ENCODE data around the gene CHPF. TPM values are rescaled to one million over a fixed set of nuclear protein-coding genes. Genes with fewer than 3 reads are reported as not detected.

CHPF gene
- total and polyA plus RNA-seq, 4 donors = 26.5 to 135 (median 58.2) TPM

DNA sequence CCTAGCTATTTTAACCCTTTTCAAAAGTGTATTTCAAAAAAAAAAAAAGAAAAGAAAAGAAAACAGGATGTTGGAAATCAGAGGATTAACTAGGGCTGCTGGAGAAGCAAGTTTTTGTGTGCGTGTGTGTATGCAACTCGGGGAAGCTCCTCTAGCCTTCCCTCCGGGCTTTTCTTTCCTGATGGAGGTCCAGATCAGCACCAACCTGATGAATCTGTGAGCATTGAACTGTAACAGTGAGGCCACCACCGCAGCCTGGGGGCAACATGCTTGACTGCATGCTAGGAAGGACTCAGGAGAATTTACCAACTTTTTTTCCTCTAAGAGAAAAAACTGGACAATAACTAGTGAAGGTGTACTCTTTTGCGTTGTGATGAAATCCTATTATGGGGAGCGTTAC is 25.4 kb upstream of the CHPF start:
- Histone ChIP-seq H3K4me1 (ENCODE audit: control insufficient read depth in 4 of 4, insufficient read depth in 4 of 4, low read length in 3 of 4) (peaks cover 4 to 15% (median 6%) of the 10 kb centered on the region in 4 donors), H3K9ac (ENCODE audit: low read depth in 1 of 2, low read length in 2 of 2) (no peak overlapping the region), H3K4me3 (ENCODE audit: low read depth in 1 of 3, low read length in 3 of 3) (no peak overlapping the region), H3K27me3 (ENCODE audit: control insufficient read depth in 4 of 4, insufficient read depth in 4 of 4, low read length in 3 of 4) (no peaks in the 10 kb centered on the region), H3K27ac (ENCODE audit: low read depth in 1 of 2, low read length in 2 of 2) (no peak overlapping the region), H3K36me3 (ENCODE audit: control insufficient read depth in 4 of 4, insufficient read depth in 3 of 4, low read depth in 1 of 4, low read length in 3 of 4) (peaks cover 0 to 6% (median 3%) of the 10 kb centered on the region in 4 donors), H3K9me3 (ENCODE audit: control insufficient read depth in 4 of 4, low read length in 3 of 4) (no peaks in the 10 kb centered on the region)
- no peak for DNase-seq (ENCODE audit: low spot score)
- no peak for TF ChIP-seq YY1 (IDR thresholded peaks at IDR 0.05)
- no peak for TF ChIP-seq RAD21 (IDR thresholded peaks at IDR 0.05)
- TF ChIP-seq HNF4G (IDR thresholded peaks at IDR 0.05) = no peak
- TF ChIP-seq SP1 (IDR thresholded peaks at IDR 0.05) = no peak
- no peak for TF ChIP-seq NR2F2 (IDR thresholded peaks at IDR 0.05)
- TF ChIP-seq HNF4A (conservative IDR thresholded peaks at IDR 0.05) = no peak
- no peak for TF ChIP-seq FOXA2 (IDR thresholded peaks at IDR 0.05)
- no peak for TF ChIP-seq EGR1 (IDR thresholded peaks at IDR 0.05; ENCODE audit: low read depth in 2 of 2)
- TF ChIP-seq JUND (IDR thresholded peaks at IDR 0.05) = no peak
- TF ChIP-seq, protein P1, sequence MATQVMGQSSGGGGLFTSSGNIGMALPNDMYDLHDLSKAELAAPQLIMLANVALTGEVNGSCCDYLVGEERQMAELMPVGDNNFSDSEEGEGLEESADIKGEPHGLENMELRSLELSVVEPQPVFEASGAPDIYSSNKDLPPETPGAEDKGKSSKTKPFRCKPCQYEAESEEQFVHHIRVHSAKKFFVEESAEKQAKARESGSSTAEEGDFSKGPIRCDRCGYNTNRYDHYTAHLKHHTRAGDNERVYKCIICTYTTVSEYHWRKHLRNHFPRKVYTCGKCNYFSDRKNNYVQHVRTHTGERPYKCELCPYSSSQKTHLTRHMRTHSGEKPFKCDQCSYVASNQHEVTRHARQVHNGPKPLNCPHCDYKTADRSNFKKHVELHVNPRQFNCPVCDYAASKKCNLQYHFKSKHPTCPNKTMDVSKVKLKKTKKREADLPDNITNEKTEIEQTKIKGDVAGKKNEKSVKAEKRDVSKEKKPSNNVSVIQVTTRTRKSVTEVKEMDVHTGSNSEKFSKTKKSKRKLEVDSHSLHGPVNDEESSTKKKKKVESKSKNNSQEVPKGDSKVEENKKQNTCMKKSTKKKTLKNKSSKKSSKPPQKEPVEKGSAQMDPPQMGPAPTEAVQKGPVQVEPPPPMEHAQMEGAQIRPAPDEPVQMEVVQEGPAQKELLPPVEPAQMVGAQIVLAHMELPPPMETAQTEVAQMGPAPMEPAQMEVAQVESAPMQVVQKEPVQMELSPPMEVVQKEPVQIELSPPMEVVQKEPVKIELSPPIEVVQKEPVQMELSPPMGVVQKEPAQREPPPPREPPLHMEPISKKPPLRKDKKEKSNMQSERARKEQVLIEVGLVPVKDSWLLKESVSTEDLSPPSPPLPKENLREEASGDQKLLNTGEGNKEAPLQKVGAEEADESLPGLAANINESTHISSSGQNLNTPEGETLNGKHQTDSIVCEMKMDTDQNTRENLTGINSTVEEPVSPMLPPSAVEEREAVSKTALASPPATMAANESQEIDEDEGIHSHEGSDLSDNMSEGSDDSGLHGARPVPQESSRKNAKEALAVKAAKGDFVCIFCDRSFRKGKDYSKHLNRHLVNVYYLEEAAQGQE (IDR thresholded peaks at IDR 0.05) = no peak
- TF ChIP-seq TAF1 (conservative IDR thresholded peaks at IDR 0.05) = no peak
- TF ChIP-seq, protein P2, sequence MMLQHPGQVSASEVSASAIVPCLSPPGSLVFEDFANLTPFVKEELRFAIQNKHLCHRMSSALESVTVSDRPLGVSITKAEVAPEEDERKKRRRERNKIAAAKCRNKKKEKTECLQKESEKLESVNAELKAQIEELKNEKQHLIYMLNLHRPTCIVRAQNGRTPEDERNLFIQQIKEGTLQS (IDR thresholded peaks at IDR 0.05) = no peak
- TF ChIP-seq, protein P3, sequence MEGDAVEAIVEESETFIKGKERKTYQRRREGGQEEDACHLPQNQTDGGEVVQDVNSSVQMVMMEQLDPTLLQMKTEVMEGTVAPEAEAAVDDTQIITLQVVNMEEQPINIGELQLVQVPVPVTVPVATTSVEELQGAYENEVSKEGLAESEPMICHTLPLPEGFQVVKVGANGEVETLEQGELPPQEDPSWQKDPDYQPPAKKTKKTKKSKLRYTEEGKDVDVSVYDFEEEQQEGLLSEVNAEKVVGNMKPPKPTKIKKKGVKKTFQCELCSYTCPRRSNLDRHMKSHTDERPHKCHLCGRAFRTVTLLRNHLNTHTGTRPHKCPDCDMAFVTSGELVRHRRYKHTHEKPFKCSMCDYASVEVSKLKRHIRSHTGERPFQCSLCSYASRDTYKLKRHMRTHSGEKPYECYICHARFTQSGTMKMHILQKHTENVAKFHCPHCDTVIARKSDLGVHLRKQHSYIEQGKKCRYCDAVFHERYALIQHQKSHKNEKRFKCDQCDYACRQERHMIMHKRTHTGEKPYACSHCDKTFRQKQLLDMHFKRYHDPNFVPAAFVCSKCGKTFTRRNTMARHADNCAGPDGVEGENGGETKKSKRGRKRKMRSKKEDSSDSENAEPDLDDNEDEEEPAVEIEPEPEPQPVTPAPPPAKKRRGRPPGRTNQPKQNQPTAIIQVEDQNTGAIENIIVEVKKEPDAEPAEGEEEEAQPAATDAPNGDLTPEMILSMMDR (IDR thresholded peaks at IDR 0.05; ENCODE audit: low read depth, low read length, missing input control) = no peak
- WGBS = 96% methylated on average over 6 of the region's 6 CpGs

DNA sequence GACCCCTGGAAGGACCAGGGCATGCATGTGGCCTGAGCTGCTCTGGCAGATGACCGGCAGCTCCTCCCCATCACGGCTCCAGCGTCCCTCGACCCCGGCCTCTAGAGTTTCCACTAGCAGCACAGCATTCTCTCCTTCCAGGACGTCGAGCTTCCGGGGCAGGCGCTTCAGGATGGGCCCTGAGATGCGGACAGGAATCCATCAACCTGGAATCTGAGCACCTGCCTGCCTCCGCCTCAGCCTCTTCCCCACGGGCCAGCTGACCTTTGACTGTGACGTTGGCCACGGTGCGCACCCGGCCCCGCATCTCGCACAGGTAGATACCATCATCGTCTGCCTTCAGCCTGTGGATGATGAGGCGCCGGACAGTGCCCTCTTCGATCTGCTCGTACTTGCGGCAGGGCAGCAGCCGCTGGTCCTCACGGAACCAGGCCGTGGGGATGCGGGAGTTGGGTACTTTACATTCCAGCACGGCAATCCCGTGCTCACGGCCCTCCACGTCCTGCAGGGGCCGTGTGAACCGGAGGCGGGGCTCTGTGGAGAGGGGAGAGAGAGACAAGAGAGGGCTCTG is 24.3 kb upstream of the CHPF start:
- Histone ChIP-seq H3K36me3 (ENCODE audit: control insufficient read depth in 4 of 4, insufficient read depth in 3 of 4, low read depth in 1 of 4, low read length in 3 of 4) (peaks cover 0 to 6% (median 4%) of the 10 kb centered on the region in 4 donors), H3K27ac (ENCODE audit: low read depth in 1 of 2, low read length in 2 of 2) (no peak overlapping the region), H3K4me3 (ENCODE audit: low read depth in 1 of 3, low read length in 3 of 3) (no peak overlapping the region), H3K4me1 (ENCODE audit: control insufficient read depth in 4 of 4, insufficient read depth in 4 of 4, low read length in 3 of 4) (peaks cover 4 to 15% (median 6%) of the 10 kb centered on the region in 4 donors), H3K9ac (ENCODE audit: low read depth in 1 of 2, low read length in 2 of 2) (no peak overlapping the region), H3K27me3 (ENCODE audit: control insufficient read depth in 4 of 4, insufficient read depth in 4 of 4, low read length in 3 of 4) (no peaks in the 10 kb centered on the region), H3K9me3 (ENCODE audit: control insufficient read depth in 4 of 4, low read length in 3 of 4) (no peaks in the 10 kb centered on the region)
- no peak for TF ChIP-seq RXRA (IDR thresholded peaks at IDR 0.05)
- TF ChIP-seq, protein P4, sequence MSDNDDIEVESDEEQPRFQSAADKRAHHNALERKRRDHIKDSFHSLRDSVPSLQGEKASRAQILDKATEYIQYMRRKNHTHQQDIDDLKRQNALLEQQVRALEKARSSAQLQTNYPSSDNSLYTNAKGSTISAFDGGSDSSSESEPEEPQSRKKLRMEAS (IDR thresholded peaks at IDR 0.05) = no peak
- TF ChIP-seq FOXA1 (IDR thresholded peaks at IDR 0.05) = no peak
- TF ChIP-seq, protein P5, sequence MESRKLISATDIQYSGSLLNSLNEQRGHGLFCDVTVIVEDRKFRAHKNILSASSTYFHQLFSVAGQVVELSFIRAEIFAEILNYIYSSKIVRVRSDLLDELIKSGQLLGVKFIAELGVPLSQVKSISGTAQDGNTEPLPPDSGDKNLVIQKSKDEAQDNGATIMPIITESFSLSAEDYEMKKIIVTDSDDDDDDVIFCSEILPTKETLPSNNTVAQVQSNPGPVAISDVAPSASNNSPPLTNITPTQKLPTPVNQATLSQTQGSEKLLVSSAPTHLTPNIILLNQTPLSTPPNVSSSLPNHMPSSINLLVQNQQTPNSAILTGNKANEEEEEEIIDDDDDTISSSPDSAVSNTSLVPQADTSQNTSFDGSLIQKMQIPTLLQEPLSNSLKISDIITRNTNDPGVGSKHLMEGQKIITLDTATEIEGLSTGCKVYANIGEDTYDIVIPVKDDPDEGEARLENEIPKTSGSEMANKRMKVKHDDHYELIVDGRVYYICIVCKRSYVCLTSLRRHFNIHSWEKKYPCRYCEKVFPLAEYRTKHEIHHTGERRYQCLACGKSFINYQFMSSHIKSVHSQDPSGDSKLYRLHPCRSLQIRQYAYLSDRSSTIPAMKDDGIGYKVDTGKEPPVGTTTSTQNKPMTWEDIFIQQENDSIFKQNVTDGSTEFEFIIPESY (IDR thresholded peaks at IDR 0.05) = no peak
- no peak for TF ChIP-seq TAF1 (conservative IDR thresholded peaks at IDR 0.05)
- no peak for TF ChIP-seq HNF4G (IDR thresholded peaks at IDR 0.05)
- no peak for TF ChIP-seq RAD21 (IDR thresholded peaks at IDR 0.05)
- TF ChIP-seq, protein P2 (IDR thresholded peaks at IDR 0.05) = no peak
- TF ChIP-seq, protein P1 (IDR thresholded peaks at IDR 0.05) = no peak
- no peak for TF ChIP-seq SP1 (IDR thresholded peaks at IDR 0.05)
- no peak for TF ChIP-seq FOXA2 (IDR thresholded peaks at IDR 0.05)
- no peak for TF ChIP-seq NR2F2 (IDR thresholded peaks at IDR 0.05)
- WGBS = 94% methylated on average over 35 of the region's 35 CpGs
- DNase-seq (ENCODE audit: low spot score) = no peak

Measured in liver (tissue), 9 donors.